Upper lobe of right lung (tissue), 1 donor: Measurements from ENCODE around the gene ITGA8. TPM values are rescaled to one million over a fixed set of nuclear protein-coding genes. Genes with fewer than 3 reads are reported as not detected.
"Not testable (repeated sequence)": the region's sequence is repeated elsewhere in the genome, so short reads cannot be mapped to it uniquely, and the experiment has no call there.

Experiments used
- ATAC-seq: fragments of 200-7000 bp; cut with Tn5 transposase; one replicate; pipeline ENCODE4 v1.9.1; 2020; ENCODE audit warnings: mild to moderate bottlenecking, moderate library complexity
- DNase-seq: peaks from one replicate; pipeline ENCODE4 v3.0.0-alpha.2; 2020
- H3K27ac ChIP-seq: fragments of 200-600 bp; one replicate; pipeline ENCODE4 v1.8.0; 2022
- H3K27me3 ChIP-seq: fragments of 200-600 bp; one replicate; pipeline ENCODE4 v1.8.0; 2022; ENCODE audit warnings: mild to moderate bottlenecking
- H3K36me3 ChIP-seq: fragments of 200-600 bp; one replicate; pipeline ENCODE4 v1.8.0; 2022
- H3K4me1 ChIP-seq: fragments of 200-600 bp; one replicate; pipeline ENCODE4 v1.8.0; 2022
- H3K4me3 ChIP-seq: fragments of 200-600 bp; one replicate; pipeline ENCODE4 v1.8.0; 2022; ENCODE audit warnings: mild to moderate bottlenecking
- H3K9me3 ChIP-seq: fragments of 200-600 bp; one replicate; pipeline ENCODE4 v1.8.0; 2022
- intact Hi-C: fragments of 100-400 bp; cut with DNase I; formaldehyde crosslinking; loops from one replicate; pipeline ENCODE4 v1.11.0; 2022
- total RNA-seq: library from RNA; stranded (reverse); fragmentation: NEBNext Ultra II Directional; extraction: Animal tissue kit (Norgen Biotek cat#: 25700); gene quantifications from one replicate; pipeline ENCODE4 v1.2.1, GENCODE V29; 2021
- TF ChIP-seq, protein P1 (sequence below): fragments of 200-600 bp; IDR thresholded peaks from one replicate; pipeline ENCODE4 v1.8.0; 2022; ENCODE audit warnings: antibody characterized with exemption
- donor health status: DM: no; HTN: yes; CAD: no; lungs with severe emphysema.

The ITGA8 gene
- total RNA-seq, 1 donor from 2014 or later: 33.9 TPM

- ATAC-seq: no peak
- no peaks in the 10 kb centered on the region for H3K36me3 ChIP-seq
- intact Hi-C loops: no loop called here
These were observed 241.3 kb downstream of the ITGA8 start for GRCh38 chr10:15478429-15478828.

GRCh38 chr10:15476337-15476736, 243.4 kb downstream of the ITGA8 start:
- ATAC-seq: no peak
- Histone ChIP-seq H3K27ac (no peak overlapping the region), H3K36me3 (no peaks in the 10 kb centered on the region), H3K27me3 (no peaks in the 10 kb centered on the region), H3K4me3 (no peak overlapping the region), H3K9me3 (no peaks in the 10 kb centered on the region), H3K4me1 (no peaks in the 10 kb centered on the region)
- no peak for DNase-seq
- TF ChIP-seq, protein P1, sequence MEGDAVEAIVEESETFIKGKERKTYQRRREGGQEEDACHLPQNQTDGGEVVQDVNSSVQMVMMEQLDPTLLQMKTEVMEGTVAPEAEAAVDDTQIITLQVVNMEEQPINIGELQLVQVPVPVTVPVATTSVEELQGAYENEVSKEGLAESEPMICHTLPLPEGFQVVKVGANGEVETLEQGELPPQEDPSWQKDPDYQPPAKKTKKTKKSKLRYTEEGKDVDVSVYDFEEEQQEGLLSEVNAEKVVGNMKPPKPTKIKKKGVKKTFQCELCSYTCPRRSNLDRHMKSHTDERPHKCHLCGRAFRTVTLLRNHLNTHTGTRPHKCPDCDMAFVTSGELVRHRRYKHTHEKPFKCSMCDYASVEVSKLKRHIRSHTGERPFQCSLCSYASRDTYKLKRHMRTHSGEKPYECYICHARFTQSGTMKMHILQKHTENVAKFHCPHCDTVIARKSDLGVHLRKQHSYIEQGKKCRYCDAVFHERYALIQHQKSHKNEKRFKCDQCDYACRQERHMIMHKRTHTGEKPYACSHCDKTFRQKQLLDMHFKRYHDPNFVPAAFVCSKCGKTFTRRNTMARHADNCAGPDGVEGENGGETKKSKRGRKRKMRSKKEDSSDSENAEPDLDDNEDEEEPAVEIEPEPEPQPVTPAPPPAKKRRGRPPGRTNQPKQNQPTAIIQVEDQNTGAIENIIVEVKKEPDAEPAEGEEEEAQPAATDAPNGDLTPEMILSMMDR: no peak
- intact Hi-C loops: no loop called here

More at GRCh38 chr10:15478429-15478828, 241.3 kb downstream of the ITGA8 start:
- TF ChIP-seq, protein P1: no peak
- H3K4me1 ChIP-seq: no peaks in the 10 kb centered on the region
- no peak overlapping the region for H3K4me3 ChIP-seq
- no peaks in the 10 kb centered on the region for H3K27me3 ChIP-seq
- H3K9me3 ChIP-seq: no peaks in the 10 kb centered on the region
- no peak overlapping the region for H3K27ac ChIP-seq
- no peak for DNase-seq

- DNase-seq, intact Hi-C loops, H3K4me1 ChIP-seq, H3K27ac ChIP-seq, H3K27me3 ChIP-seq, ATAC-seq, H3K36me3 ChIP-seq, H3K4me3 ChIP-seq, H3K9me3 ChIP-seq: not testable (repeated sequence)
These were observed 244.3 kb downstream of the ITGA8 start for GRCh38 chr10:15475439-15475838.

DNA sequence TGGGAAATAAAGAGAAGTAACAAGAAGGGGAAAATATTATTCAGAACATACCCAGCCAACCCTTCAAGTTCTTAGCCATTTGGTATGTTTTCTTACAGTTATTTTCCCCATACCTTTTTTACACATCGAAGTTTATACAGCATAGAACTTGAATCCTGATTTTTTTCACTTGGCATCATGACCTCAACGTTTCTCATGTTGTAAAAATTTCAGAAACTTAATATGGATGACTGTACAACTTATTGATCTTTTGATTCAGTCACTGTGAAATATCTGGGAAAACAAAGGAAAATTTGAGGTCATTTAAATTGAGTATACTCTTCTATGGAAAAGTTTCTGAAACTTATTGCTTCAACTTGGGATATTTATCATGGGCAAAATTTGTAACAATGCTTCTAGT, 245.1 kb downstream of the ITGA8 start:
- Histone ChIP-seq H3K36me3 (no peaks in the 10 kb centered on the region), H3K4me1 (no peaks in the 10 kb centered on the region), H3K9me3 (no peaks in the 10 kb centered on the region), H3K27ac (no peak overlapping the region), H3K4me3 (no peak overlapping the region), H3K27me3 (no peaks in the 10 kb centered on the region)
- no peak for ATAC-seq
- intact Hi-C loops: no loop called here
- DNase-seq: no peak
- TF ChIP-seq, protein P1: no peak

DNA sequence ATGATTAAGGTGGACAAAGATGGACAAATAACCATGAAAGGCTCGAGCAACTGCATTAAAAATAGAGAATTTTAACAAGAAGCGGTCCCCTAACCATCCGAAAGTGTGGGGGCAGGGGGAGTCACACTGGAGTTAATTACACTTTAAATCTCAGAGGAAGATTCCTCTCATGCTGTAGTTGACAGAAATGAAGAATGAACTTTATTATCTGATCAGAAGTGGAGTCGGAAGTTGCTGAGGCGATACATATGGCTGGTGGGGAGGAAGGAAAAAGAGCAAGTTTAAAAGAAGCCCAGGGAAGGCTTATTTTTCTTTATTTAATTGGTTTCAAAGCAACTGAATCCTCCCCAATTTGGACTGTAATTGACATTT, 246.3 kb downstream of the ITGA8 start:
- DNase-seq (no peak), ATAC-seq (no peak)
- Histone ChIP-seq H3K9me3 (no peaks in the 10 kb centered on the region), H3K36me3 (no peaks in the 10 kb centered on the region), H3K4me1 (no peaks in the 10 kb centered on the region), H3K27me3 (no peaks in the 10 kb centered on the region), H3K27ac (no peak overlapping the region), H3K4me3 (no peak overlapping the region)
- TF ChIP-seq, protein P1: no peak
- intact Hi-C loops: no loop called here

DNA sequence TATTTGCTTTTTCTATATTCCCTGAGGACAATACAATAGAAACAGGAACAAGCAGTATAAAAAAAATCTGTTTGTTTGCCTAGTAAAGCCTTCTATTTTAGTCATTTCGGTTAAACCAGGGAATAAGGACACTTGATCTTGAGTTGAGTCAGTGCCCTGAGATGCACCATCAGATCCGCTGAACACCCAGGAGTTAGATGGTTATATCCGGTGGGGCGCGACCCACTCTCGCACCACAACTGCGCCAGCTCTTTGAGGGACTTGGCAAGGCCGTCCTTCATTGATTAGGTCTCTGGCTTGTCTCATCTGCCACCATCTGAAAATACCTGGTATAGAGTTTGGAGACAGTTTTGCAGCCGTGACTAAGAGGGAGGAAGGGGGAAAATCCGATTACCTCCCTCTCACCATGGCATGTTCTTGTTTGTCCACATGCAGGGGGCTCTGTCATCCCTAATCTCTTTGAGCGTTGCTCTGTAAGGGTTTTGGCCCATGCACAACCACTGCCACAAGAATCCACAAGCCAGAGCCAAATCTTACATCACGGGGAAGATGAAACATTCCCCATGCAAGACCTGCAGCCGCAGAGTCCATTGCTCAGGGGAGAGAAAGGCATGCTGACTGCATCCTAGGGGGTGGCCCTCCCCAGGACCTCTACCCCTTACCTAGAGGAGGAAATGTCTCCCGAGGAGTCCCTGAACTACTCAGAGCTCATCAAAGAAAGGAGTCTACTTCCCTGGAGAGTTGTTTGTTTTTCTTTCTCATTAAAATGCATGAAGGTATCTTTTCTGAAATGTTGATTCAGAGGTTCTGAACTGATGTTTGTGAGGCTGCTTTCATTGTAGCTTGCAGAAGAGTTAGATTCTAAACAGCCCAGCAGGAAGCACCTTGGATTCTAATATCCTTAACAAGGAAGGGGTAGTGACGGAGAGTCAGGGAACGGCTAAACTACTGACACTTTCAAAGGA, 247.0 kb downstream of the ITGA8 start:
- TF ChIP-seq, protein P1: no peak
- intact Hi-C loops: no loop called here
- Histone ChIP-seq H3K9me3 (no peaks in the 10 kb centered on the region), H3K27ac (no peak overlapping the region), H3K27me3 (no peaks in the 10 kb centered on the region), H3K4me1 (no peaks in the 10 kb centered on the region), H3K36me3 (no peaks in the 10 kb centered on the region), H3K4me3 (no peak overlapping the region)
- no peak for DNase-seq
- ATAC-seq: no peak
